ENCODE data around the gene C18orf32.

C18orf32 gene

DNA sequence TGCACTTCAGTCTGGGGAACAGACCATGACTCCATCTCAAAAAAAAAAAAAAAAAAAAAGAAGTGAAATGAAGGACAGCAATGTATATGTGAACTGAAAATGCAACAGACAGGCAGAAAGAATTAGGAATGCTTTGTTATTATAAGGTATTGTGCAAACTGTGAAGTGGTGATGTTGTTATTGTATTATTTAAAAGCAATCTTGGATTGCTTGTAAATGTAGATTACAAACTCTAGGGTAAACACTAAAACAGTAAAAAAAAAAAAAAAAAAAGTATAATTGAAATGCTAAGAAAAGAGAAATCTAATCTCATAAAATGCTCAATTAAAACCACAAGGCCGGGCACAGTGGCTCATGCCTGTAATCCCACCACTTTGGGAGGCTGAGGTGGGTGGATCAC lies 51.9 kb downstream of the C18orf32 start:
- no peak for DNase-seq (ENCODE audit: low read depth)

DNA sequence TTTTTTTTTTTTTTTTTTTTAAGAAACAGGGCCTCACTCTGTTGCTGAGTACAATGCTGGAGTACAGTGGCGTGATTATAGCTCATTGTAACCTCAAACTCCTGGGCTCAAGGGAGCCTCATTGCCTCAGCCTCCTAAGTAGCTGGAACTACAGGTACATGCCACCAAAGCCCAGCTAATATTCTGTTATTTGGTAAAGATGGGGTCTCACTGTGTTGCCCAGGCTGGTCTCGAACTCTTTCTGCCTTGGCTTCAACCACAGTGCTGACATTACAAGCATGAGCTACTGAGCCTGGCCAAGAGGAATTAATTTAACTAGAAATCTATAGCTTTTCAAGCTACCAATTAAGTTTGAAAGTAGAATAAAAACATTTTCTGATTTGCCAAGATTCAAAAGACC lies 54.4 kb downstream of the C18orf32 start:
- H3K4me3 ChIP-seq (ENCODE audit: low read depth, low read length): no peak overlapping the region
- DNase-seq (ENCODE audit: low read depth): no peak
- no peak for TF ChIP-seq CTCF (conservative IDR thresholded peaks at IDR 0.05; ENCODE audit: low read depth, low read length)

More for the DNA sequence above, 51.9 kb downstream of the C18orf32 start:
- no peak overlapping the region for H3K4me3 ChIP-seq (ENCODE audit: low read depth, low read length)
- no peak for TF ChIP-seq CTCF (conservative IDR thresholded peaks at IDR 0.05; ENCODE audit: low read depth, low read length)

DNA sequence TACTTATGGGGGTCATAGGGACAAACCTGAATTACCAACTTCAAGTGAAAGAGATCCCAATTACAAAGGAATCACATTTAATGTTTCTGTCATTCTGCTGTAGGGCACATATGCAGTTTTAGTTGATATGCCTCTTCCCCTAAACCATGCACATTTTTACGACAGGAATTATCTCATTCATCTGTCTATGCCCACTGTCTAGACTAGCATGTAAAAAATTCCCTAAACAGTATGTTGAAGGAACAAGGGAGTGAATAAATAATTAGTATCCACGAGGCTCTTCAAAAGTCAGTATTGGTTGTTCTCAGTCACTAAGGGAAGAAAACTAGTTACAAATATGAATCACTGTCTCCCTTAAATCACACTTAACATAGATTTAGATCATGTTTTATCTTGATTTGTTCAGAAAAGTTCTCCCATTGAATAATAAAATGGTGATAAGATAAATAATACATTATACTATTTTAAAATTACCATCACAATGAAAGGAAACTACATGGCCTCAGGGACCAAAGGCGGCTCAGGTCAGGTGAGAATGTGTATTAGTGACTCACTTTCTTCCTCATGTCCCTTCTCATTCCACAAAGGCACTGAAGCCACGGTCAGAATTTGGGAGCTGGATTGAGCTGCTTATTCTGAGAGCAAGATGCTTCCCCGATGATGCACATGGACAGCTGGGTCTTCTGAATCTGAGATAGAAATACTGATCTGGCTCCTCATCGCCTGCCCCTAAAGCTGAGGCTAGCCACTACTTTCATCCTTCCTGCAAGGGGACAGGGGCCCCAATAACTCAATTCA lies 55.7 kb downstream of the C18orf32 start:
- no peak for DNase-seq (ENCODE audit: low read depth)
- TF ChIP-seq CTCF (conservative IDR thresholded peaks at IDR 0.05; ENCODE audit: low read depth, low read length): no peak
- no peak overlapping the region for H3K4me3 ChIP-seq (ENCODE audit: low read depth, low read length)
